CD4-positive, alpha-beta T cell treated with Interleukin-17A for 1 hour (primary cell): ENCODE data around the gene RNF31.

Experiments
- DNase-seq: peaks from one replicate; pipeline ENCODE4 v3.0.0-alpha.2; 2020

RNF31 gene

DNA sequence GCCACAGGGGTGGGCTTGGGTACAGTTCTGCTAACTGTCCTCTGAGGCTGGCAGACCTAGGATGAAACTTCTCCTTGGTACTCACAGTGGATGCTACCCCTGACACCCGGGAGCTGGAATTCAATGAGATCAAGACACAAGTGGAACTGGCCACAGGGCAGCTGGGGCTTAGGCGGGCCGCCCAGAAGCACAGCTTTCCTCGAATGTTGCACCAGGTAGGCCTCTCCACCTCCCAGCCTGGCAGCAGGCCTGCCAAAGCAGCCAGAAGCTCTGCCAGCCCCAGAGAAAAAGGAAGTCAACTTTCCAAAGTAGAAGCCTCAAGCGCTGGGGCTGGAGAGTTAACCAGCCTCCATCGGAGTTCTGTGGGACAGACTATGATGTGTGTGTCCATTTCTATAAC is 30.1 kb upstream of the RNF31 start:
- DNase-seq, result no peak

DNA sequence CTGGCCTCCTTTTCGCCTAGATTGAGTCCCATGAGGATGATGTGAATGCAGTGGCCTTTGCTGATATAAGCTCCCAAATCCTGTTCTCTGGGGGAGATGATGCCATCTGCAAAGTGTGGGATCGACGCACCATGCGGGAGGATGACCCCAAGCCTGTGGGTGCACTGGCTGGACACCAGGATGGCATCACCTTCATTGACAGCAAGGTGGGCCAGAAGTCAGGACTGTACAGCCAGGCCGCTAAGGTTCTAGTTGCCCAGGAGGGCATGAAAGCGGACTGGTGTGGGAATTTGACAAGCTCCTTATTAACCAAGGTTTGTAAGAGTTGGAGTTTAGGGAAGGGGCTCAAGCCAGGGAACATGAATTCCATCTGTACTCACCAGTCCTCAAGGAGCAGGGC is 27.6 kb upstream of the RNF31 start:
- no peak for DNase-seq

DNA sequence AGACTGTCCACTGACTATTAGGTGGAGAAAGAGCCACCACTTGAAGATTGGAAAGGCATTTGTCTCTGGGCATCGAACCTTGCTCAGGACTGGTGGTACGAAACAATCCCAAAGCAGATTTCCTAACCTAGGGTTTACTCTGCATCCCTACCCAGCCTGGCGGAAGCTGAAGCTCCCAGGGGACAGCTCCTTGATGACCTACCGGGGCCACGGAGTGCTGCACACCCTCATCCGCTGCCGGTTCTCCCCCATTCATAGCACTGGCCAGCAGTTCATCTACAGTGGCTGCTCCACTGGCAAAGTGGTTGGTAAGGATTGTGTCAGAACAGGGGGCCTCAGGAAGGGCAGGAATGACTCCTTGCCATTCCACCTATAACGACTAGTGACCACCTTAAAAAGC is 26.1 kb upstream of the RNF31 start:
- no peak for DNase-seq

DNA sequence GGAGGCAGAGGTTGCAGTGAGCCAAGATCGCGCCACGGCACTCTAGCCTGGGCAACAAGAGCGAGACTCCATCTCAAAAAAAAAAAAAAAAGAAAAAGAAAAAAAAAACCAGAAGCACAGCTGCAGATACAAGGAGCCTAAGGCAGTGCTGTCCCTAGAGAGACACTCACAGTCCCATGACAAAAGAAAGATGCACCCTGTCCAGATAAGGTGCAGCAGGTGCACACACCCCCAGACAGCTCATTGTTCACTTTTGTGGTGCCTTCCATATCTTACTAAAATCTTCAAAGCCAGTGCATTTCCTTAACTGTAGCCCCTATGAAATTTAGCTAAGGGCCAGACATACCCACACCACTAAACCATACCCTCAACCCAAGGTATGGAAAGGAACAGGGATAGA is 24.9 kb upstream of the RNF31 start:
- no peak for DNase-seq

DNA sequence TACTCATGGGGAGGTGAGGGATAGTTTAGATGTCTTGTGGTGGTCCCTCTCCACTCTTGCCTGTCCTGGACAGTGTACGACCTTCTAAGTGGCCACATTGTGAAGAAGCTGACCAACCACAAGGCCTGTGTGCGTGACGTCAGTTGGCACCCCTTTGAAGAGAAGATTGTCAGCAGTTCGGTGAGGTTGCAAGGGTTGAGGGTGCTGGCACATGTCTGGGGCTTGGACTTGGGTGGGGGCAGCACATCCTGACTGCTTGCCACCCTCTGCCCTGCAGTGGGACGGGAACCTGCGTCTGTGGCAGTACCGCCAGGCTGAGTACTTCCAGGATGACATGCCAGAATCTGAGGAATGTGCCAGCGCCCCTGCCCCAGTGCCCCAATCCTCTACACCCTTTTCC is 24.4 kb upstream of the RNF31 start:
- no peak for DNase-seq

DNA sequence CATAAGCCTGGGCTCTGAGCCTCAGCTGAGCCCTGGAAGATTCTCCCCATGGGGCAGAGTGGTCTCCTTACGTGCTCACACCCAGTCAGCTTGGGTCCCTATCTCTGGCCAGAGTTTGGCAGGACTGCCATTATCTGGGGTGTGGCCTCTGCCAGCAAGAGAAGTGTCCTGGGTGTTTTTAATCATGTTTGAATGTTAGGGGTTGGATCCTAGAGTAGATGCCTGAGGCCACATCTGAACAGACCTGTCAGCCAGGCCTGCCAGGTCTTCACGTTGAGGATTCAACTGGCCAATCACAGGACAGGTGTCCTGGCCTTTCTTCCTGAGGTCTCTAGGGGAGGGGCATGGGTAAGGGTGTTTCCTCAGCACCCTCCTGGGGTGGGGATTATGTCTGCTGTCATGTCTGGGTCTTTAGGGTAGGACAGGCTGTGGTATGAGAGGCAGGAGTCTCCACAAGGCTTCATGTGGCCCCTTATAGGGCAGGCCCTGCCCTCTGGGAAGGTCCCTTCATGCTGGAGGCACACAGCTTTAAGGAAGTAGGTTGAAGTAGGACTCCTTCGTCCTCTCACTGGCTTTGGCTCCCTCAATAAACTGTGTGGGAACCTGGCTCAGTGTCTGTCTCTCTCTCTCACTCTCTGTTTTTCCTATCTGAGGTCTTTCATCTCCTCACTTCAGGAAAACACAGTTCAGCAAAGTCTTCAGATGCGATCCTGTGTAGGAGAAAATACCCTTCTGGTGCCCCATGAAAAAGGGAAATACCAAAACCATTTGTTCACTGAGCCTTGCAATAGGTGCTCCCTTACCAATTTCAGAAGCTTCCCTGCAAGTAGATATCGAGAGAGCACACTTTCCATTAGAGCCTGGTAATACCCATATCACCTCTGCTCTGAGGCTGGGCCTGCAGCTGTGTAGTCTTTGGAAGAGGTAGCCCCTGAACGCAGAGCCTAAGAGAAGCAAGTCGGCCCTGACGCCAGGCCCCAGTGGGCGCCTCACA is 23.6 kb upstream of the RNF31 start:
- DNase-seq, result no peak

DNA sequence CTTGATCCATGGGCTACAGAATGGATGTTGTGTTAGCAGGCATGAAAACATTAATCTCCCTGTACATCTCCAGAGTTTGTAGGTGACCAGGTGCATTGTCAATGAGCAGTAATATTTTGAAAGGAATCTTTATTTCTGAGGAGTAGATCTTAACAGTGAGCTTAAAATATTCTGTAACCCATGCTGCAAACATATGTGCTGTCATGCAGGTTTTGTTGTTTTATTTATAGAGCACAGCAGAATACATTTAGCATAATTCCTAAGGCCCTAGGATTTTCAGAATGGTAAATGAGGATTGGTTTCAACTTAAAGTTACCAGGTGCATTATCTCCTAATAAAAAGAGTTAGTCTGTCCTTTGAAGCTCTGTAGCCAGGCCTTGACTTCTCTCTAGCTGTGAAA is 20.4 kb upstream of the RNF31 start:
- no peak for DNase-seq

DNA sequence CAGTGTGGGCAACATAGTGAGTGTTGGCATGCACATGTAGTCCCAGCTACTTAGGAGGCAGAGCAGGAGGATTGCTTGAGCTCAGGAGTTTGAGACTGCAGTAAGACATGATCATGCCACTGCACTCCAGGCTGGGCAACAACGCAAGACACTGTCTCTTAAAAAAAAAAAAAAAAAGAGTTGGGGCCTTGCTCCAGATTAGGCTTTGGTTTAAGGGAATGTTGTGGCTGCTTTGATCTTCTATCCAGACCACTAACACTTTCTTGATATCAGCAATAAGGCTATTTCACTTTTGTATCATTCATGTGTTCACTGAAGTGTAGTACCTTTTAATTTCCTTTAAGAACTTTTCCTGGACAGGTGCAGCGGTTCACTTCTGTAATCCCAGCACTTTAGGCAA is 19.6 kb upstream of the RNF31 start:
- no peak for DNase-seq

DNA sequence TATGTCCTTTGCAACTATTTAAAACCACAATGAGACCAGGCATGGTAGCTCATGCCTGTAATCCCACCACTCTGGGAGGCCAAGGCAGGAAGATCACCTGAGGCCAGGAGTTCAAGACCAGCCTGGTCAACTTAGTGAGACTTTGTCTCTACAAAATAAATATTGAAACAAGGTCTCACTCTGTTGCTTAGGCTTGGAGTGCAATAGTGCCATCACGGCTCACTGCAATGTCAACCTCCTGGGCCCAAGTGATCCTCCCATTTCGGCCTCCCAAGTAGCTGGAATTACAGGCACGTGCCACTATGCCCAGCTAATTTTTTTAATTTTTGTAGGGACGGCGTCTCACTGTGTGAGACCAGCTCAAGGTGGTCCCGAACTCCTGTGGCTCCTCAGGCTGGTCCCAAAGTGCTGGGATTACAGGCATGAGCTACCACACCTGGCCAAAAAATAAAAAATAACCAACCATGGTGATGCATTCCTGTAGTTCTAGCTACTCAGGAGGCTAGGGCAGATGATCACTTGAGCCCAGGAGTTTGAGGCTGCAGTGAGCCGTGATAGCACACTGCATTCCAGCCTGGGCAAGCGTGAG is 17.8 kb upstream of the RNF31 start:
- DNase-seq, result no peak

DNA sequence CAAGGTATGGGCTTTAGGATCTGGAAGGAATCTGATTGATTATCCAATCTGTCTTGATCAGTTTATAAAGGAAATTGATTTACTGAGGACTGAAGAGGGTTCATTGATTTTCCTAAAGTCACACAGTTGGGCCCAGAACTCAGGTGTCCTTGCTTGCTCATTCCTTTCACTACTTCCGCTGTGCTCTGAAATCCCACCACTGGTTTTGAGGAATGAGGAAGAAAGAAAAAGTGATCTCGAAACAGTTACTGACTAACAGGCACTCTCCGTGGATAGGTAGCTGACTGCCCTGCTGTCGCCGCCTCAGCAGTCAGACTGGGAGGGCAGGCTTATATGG is 16.9 kb upstream of the RNF31 start, which contains the start of gene FITM1:
Gene FITM1 (plus strand): TSS at position 280 of the 337 bp plus-strand sequence. CDS start 905 bp downstream, outside the sequence.
- DNase-seq, result no peak

DNA sequence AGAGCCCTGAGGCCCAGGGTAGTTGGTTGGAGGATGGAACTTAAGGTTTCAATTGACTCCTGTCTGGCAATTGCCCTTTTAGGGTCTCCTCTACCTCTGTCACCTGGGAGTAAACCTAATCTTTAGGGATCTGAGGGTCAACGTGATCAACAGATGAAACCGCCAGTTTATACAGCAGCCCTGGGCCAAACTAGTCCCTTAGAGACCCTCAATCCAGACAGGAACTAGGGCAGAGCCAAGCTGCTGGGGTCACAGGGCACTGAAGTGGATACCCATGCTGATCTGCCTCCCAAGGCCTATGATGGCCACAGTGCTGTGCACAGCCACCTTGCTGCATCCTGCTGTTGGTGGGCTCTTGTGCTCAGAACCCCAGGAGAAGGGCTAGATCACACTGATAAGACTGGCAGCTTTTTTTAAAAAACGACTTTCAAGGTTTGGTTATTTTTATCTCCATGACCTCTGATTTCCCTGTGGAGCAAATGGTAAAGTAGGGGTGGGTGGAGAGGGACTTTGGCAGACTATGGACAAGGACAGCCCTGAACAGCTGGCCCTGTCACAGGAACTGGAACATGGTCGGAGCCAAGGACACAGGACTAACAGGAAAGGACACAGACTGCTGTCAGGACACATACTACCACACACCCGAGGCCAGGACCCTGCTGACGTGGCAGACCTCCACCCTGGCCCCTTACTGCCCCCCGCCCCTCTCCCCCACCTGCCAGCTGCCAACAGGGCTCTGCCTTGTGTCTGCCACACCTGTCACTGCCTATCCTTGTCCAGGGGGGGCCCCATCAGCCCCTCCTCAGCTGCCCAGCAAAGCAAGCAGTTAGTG is 16.4 kb upstream of the RNF31 start:
- DNase-seq, result no peak

DNA sequence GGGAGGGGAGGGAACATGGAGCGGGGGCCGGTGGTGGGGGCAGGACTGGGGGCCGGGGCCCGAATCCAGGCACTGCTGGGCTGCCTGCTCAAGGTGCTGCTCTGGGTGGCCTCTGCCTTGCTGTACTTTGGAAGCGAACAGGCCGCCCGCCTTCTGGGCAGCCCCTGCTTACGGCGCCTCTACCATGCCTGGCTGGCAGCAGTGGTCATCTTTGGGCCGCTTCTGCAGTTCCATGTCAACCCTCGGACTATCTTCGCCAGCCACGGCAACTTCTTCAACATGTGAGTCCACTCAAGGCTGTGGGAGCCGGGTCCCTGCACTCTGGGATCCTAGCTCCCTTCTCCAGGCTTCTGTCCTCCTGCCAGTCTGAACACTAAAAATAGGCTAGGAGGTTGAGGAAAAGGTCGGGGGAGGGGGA is 15.7 kb upstream of the RNF31 start:
- no peak for DNase-seq

DNA sequence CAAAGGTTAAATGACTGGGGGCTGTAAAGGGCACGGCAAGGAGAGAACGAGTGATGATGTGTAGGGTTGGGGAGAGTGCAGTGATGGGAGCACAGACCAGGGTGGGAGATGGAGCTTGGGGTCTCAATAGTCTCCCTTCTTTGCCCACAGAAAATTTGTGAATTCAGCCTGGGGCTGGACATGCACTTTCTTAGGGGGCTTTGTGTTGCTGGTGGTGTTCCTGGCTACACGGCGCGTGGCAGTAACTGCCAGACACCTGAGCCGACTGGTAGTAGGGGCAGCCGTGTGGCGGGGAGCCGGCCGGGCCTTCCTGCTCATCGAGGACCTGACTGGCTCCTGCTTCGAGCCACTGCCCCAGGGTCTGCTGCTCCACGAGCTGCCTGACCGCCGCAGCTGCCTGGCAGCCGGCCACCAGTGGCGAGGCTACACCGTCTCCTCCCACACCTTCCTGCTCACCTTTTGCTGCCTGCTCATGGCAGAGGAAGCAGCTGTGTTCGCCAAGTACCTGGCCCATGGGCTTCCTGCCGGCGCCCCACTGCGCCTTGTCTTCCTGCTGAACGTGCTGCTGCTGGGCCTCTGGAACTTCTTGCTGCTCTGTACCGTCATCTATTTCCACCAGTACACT is 15.1 kb upstream of the RNF31 start:
- DNase-seq, result peak; percentile 35

DNA sequence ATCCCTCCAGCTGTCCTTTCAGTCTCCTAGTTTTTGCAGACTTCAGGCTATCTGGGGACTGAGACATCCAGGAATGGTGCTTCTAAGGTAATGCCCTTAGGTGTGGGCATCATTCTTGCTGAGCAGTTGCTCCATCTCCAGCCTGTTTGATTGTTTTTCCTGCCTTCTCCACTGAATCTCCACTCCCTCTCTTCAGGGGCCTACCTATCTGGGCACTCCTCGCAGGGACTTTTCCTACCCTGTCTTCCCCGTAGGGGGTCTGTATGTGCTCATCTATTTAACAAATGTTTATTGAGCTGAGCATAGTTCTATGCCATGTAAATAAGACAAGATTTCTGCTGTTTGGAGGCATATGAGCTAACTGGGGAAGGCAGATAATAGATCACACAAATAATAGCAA is 14.3 kb upstream of the RNF31 start:
- DNase-seq, result no peak

DNA sequence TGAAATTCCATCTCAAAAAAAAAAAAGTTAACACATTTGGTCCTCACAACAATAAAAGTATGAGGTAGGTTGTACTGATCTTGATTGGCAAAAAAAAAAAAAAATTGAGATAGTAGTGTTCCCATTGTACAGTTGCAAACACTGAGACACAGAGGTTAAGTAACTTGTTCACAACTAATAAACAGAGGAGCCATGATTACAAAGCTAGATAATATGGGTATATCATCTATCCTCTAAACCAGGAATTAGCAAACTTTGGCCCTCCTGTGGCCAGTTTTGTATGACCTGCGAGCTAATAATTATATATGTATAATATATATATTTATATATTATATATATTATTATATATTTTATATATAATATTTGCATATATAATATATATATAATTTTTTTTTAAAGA is 13.6 kb upstream of the RNF31 start:
- no peak for DNase-seq

DNA sequence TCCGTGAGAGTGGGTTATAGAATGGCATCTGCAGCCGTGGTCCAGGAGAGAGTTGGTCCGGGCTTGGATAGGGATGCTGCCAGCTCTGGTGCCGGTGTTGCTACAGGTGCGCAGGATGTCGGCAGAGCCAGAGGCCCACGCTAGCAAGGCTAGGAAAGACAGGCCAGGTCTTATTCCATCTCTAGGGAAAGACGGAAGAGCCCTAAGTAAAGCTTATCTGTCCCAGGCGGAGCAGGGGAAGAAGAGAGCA is 11.8 kb upstream of the RNF31 start:
- no peak for DNase-seq

DNA sequence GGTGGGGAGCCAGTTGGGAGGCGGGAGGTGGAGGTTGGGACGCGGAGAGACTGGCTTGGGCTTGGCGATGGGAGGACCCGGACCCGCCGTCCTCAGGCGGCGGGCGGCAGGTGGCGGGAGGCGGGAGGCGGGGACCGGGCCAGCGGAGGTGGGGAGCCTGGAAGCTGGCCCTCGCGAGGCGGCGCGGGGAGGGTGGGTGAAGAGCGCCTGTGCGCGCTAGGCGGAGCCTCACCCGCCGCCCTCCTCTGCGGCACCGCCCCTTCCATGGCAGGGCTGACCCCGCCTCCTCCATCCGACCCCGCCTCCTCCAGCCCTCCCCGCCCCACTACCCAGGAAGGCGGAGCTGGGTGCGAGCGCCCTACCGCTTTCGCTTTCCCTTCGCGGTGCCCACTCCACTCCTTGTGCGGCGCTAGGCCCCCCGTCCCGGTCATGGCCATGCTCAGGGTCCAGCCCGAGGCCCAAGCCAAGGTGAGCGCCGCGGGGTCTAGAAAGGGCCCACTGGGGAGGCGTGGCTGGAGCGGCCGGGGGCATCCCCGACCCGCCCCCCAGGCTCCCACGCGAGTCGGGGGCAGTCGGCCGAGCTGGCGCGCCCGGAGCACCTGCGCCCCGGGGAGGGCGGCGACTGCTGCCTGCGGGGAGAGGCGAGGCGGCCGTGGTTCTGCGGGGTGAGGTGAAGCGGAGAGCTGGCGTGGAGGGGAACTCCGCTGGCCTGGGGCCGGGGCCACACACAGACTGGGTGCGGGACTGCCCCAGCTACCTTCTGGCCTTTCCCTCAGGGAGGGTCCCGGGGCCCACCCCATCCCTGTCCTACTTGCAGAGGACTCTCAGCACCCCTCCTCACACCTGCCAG is 11.2 kb upstream of the RNF31 start, which contains the start of gene PSME1:
Gene PSME1 (plus strand): TSS at position 361 of the 850 bp plus-strand sequence. CDS start 69 bp downstream, at position 430.
- DNase-seq, result peak; percentile 96

DNA sequence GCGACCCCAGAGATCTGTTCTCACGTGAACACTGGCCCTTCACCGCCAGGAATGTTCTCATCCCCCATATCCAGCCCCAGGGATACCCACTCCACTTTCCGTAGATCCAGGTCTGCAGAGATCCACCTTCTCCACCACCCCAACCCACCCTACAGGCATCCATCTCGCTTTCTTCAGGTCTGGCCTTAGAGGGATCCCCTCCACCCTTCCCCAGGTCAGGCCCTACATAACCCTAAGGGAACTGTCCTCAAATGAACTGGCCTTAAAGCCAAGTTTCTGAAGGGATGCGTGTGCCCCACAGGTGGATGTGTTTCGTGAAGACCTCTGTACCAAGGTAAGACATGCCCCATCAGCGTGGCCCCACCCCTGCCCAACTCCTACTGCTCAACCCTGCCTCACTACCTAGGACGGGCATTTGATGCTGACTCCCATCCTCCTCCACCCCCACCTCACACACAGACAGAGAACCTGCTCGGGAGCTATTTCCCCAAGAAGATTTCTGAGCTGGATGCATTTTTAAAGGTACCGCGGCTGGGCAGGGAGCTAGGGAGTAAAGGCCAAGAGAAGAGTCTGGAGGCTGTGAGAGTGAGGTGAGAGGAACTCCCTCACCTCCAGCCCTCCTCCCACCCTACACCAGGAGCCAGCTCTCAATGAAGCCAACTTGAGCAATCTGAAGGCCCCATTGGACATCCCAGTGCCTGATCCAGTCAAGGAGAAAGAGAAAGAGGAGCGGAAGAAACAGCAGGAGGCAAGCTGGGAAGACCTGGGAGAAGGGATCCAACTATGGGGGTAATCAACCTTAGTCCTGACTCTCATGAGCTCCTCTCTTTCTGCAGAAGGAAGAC is 10.4 kb upstream of the RNF31 start:
- no peak for DNase-seq

DNA sequence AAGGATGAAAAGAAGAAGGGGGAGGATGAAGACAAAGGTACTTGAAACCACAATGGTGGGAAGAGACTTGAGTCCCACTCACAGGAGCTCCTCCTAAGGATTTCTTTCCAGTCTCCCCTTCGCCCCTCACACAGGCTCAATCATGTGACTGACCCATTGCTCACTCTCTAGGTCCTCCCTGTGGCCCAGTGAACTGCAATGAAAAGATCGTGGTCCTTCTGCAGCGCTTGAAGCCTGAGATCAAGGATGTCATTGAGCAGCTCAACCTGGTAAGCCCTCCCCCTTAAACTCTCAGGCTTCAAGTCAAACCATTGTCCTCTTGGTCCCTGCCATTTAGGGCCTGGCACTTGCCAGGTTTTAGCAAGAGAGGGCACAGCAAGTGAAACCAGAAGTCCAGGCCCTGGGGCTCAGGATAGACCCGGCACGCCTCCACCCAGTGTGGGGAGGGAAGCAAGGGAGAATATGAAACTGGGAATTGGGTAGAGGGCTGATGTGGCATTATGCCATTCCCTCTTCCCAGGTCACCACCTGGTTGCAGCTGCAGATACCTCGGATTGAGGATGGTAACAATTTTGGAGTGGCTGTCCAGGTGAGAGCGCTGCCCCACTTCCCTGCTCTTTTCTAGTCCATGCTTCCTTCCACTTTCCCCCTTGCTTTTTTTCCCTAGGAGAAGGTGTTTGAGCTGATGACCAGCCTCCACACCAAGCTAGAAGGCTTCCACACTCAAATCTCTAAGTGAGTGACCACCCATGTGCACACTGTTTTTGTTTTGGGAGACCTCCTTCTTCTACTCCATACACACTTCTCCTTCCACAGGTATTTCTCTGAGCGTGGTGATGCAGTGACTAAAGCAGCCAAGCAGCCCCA is 9.5 kb upstream of the RNF31 start:
- DNase-seq, result no peak
